ENCODE data around the gene JPH3. TPM values are rescaled to one million over a fixed set of nuclear protein-coding genes. Genes with fewer than 3 reads are reported as not detected.

JPH3 gene
- total RNA-seq, 2 donors from 2014 or later, result 37.0 to 39.1 TPM

DNA sequence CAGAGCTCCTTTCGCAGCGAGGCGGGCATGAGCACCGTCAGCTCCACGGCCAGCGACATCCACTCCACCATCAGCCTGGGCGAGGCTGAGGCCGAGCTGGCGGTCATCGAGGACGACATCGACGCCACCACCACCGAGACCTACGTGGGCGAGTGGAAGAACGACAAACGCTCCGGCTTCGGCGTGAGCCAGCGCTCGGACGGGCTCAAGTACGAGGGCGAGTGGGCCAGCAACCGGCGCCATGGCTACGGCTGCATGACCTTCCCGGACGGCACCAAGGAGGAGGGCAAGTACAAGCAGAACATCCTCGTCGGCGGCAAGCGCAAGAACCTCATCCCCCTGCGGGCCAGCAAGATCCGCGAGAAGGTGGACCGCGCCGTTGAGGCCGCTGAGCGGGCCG lies 42.3 kb downstream of the JPH3 start:
- no peak overlapping the region for H3K4me3 Mint-ChIP-seq
- H3K27ac Mint-ChIP-seq, result no peak overlapping the region
- 95 to 96% methylated on average over 42 to 44 of the region's 44 CpGs for WGBS, 2 experiments (ENCODE audit: insufficient coverage in 1 of 2, insufficient read length in 1 of 2)

DNA sequence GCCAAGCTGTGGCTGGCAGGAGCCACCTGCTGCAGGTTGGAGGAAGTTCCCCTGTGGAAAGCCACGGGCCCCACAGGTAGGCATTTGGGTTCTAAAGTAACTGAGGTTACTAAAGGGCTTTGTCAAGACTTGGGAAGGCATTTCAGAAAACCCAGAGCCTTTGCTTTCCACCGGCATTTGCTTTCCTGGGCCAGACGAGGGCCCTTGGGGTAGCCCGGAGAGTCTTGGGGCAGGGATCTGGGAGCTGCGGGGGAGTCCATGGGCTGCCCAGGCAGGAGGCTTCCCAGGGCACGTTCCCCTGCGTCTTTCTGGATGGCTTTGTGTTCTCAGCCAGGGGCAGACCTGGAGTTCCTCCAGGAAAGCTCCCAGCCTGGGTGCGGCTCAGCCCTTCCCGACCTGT lies 43.5 kb downstream of the JPH3 start:
- no peak for TF ChIP-seq CTCF (conservative IDR thresholded peaks at IDR 0.05)
- Histone ChIP-seq H3K36me3 (ENCODE audit: control insufficient read depth, insufficient read depth, low read length) (peaks cover 3% of the 10 kb centered on the region), H3K9ac (ENCODE audit: extremely low read depth, low read length, poor library complexity, severe bottlenecking) (no peak overlapping the region), H3K27ac (ENCODE audit: low read depth, low read length) (no peak overlapping the region), H3K9me3 (ENCODE audit: control insufficient read depth, low read length) (no peaks in the 10 kb centered on the region), H3K4me3 (ENCODE audit: low read length) (no peak overlapping the region), H3K27me3 (ENCODE audit: control insufficient read depth, insufficient read depth, low read length, poor library complexity, severe bottlenecking) (no peaks in the 10 kb centered on the region), H3K4me1 (ENCODE audit: control insufficient read depth, insufficient read depth, low read length) (no peaks in the 10 kb centered on the region)
- no peak for DNase-seq
- Mint-ChIP-seq H3K4me3 (no peak overlapping the region), H3K36me3 (ENCODE audit: low read depth) (peaks cover 20% of the 10 kb centered on the region), H3K9me3 (no peaks in the 10 kb centered on the region), H3K27ac (no peak overlapping the region), H3K4me1 (no peaks in the 10 kb centered on the region), H3K27me3 (ENCODE audit: insufficient read depth) (no peaks in the 10 kb centered on the region)
- WGBS, 2 experiments (ENCODE audit: insufficient coverage in 1 of 2, insufficient read length in 1 of 2), result 93 to 94% methylated on average over 9 of the region's 9 CpGs

More for the DNA sequence above, 42.3 kb downstream of the JPH3 start:
- Histone ChIP-seq H3K36me3 (ENCODE audit: control insufficient read depth, insufficient read depth, low read length) (peaks cover 3% of the 10 kb centered on the region), H3K9me3 (ENCODE audit: control insufficient read depth, low read length) (no peaks in the 10 kb centered on the region), H3K27ac (ENCODE audit: low read depth, low read length) (no peak overlapping the region), H3K4me1 (ENCODE audit: control insufficient read depth, insufficient read depth, low read length) (no peaks in the 10 kb centered on the region), H3K27me3 (ENCODE audit: control insufficient read depth, insufficient read depth, low read length, poor library complexity, severe bottlenecking) (no peaks in the 10 kb centered on the region), H3K4me3 (ENCODE audit: low read length) (no peak overlapping the region), H3K9ac (ENCODE audit: extremely low read depth, low read length, poor library complexity, severe bottlenecking) (no peak overlapping the region)
- no peak for DNase-seq
- no peak for TF ChIP-seq CTCF (conservative IDR thresholded peaks at IDR 0.05)
- Mint-ChIP-seq H3K9me3 (no peaks in the 10 kb centered on the region), H3K36me3 (ENCODE audit: low read depth) (peaks cover 20% of the 10 kb centered on the region), H3K27me3 (ENCODE audit: insufficient read depth) (no peaks in the 10 kb centered on the region), H3K4me1 (no peaks in the 10 kb centered on the region)

DNA sequence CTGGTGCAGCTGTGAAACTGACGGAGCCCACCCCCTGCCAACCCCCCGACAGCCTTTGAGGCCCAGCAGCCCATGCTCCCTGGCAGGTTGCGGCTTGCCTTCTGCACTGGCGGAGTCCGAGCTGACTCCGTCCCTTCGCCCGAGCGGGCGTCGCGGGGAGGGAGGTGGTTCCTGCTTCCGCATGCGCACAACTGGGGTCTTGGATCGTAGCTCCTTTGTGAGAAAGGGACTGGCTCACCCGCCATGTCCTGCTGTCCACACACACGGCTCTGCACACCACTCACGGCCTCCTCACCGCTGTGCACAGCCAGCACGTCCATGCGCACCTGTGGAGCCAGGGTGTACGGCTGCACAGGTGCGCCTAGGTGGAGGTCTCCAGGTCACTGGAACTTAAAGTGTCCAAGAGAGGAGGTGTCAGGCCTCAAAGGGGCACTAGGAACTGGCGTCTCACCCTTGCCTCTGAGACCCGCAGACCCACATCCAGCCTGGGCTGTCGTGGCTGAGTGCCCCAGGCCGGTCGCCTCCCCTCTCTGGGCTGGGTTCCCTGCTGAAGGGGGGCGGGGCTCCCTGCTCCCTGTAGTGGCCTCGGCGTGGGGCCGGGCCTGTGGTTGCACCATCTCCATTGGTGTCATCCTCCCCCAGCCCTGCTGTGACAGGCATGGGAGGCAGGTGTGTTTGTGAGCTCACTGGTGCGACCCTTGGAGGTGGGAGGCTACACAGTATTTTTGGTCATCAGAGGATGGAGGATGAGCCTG lies 45.3 kb downstream of the JPH3 start:
- H3K27me3 ChIP-seq (ENCODE audit: control insufficient read depth, insufficient read depth, low read length, poor library complexity, severe bottlenecking), result no peaks in the 10 kb centered on the region
- WGBS, 2 experiments (ENCODE audit: insufficient coverage in 1 of 2, insufficient read length in 1 of 2), result 94 to 100% methylated on average over 16 to 33 of the region's 33 CpGs
- TF ChIP-seq CTCF (conservative IDR thresholded peaks at IDR 0.05), result no peak
- no peaks in the 10 kb centered on the region for H3K4me1 ChIP-seq (ENCODE audit: control insufficient read depth, insufficient read depth, low read length)
- H3K27me3 Mint-ChIP-seq (ENCODE audit: insufficient read depth), result no peaks in the 10 kb centered on the region
- H3K27ac Mint-ChIP-seq, result no peak overlapping the region
- no peaks in the 10 kb centered on the region for H3K9me3 Mint-ChIP-seq
- no peaks in the 10 kb centered on the region for H3K4me1 Mint-ChIP-seq
- H3K4me3 Mint-ChIP-seq, result no peak overlapping the region
- H3K4me3 ChIP-seq (ENCODE audit: low read length), result no peak overlapping the region
- H3K9me3 ChIP-seq (ENCODE audit: control insufficient read depth, low read length), result no peaks in the 10 kb centered on the region
- no peak overlapping the region for H3K27ac ChIP-seq (ENCODE audit: low read depth, low read length)
- no peak overlapping the region for H3K9ac ChIP-seq (ENCODE audit: extremely low read depth, low read length, poor library complexity, severe bottlenecking)
- H3K36me3 Mint-ChIP-seq (ENCODE audit: low read depth), result peaks cover 22% of the 10 kb centered on the region
- DNase-seq, result no peak
- peaks cover 3% of the 10 kb centered on the region for H3K36me3 ChIP-seq (ENCODE audit: control insufficient read depth, insufficient read depth, low read length)

All from endodermal cell (in vitro differentiated cells).